HUES6 (cell line): ENCODE results near the gene PAQR9.

Experiments used
- H3K27ac ChIP-seq: 2 replicates; pipeline ENCODE4 v1.7.0; 2013; ENCODE audit warnings: low read depth, mild to moderate bottlenecking, low read length, inconsistent platforms
- H3K27me3 ChIP-seq: 2 replicates; pipeline ENCODE4 v1.6.1; 2013; ENCODE audit warnings: low read length; ENCODE audit not compliant: control insufficient read depth, insufficient read depth
- H3K36me3 ChIP-seq: 2 replicates; pipeline ENCODE4 v1.6.1; 2013; ENCODE audit warnings: low read length; ENCODE audit not compliant: control insufficient read depth, insufficient read depth
- H3K4me1 ChIP-seq: 2 replicates; pipeline ENCODE4 v1.6.1; 2013; ENCODE audit warnings: low read length; ENCODE audit not compliant: control insufficient read depth, insufficient read depth
- H3K4me3 ChIP-seq: 2 replicates; pipeline ENCODE4 v1.5.1; 2013; ENCODE audit warnings: low read depth, low read length
- H3K9ac ChIP-seq: one replicate; pipeline ENCODE4 v1.6.1; 2013; ENCODE audit warnings: mild to moderate bottlenecking, low read length
- H3K9me3 ChIP-seq: 2 replicates; pipeline ENCODE4 v1.6.1; 2013; ENCODE audit warnings: low read depth, low read length; ENCODE audit not compliant: control insufficient read depth, insufficient read depth

PAQR9 gene

GRCh38 chr3:142935963-142936362 is 27.5 kb downstream of the PAQR9 start:
- Histone ChIP-seq H3K36me3 (no peaks in the 10 kb centered on the region), H3K27me3 (no peaks in the 10 kb centered on the region), H3K27ac (no peak overlapping the region), H3K9me3 (0 out of 2 replicates have a peak, but pooled peaks cover 3% of the 10 kb centered on the region), H3K9ac (no peak overlapping the region), H3K4me3 (no peak overlapping the region), H3K4me1 (peaks cover 11% of the 10 kb centered on the region)

- Histone ChIP-seq H3K4me3 (no peak overlapping the region), H3K4me1 (peaks cover 4% of the 10 kb centered on the region; the same call in 1 of the 2 replicates), H3K9ac (no peak overlapping the region), H3K36me3 (no peaks in the 10 kb centered on the region), H3K27me3 (no peaks in the 10 kb centered on the region), H3K9me3 (0 out of 2 replicates have a peak, but pooled peaks cover 3% of the 10 kb centered on the region), H3K27ac (no peak overlapping the region)
These were observed 28.6 kb downstream of the PAQR9 start for GRCh38 chr3:142934887-142935269.

GRCh38 chr3:142934128-142934886 is 29.2 kb downstream of the PAQR9 start:
- no peaks in the 10 kb centered on the region for H3K36me3 ChIP-seq
- no peaks in the 10 kb centered on the region for H3K27me3 ChIP-seq
- no peak overlapping the region for H3K4me3 ChIP-seq
- no peak overlapping the region for H3K27ac ChIP-seq
- H3K9me3 ChIP-seq, result 0 out of 2 replicates have a peak, but pooled peaks cover 3% of the 10 kb centered on the region
- H3K9ac ChIP-seq, result no peak overlapping the region
- H3K4me1 ChIP-seq, result peaks cover 4% of the 10 kb centered on the region; the same call in 1 of the 2 replicates

GRCh38 chr3:142931222-142931621 is 32.3 kb downstream of the PAQR9 start:
- H3K27me3 ChIP-seq, result no peaks in the 10 kb centered on the region
- H3K4me3 ChIP-seq, result no peak overlapping the region
- H3K27ac ChIP-seq, result no peak overlapping the region
- peaks cover 4% of the 10 kb centered on the region; the same call in 1 of the 2 replicates for H3K4me1 ChIP-seq
- H3K9me3 ChIP-seq, result 0 out of 2 replicates have a peak, but pooled peaks cover 3% of the 10 kb centered on the region
- H3K36me3 ChIP-seq, result no peaks in the 10 kb centered on the region
- H3K9ac ChIP-seq, result no peak overlapping the region

- H3K9me3 ChIP-seq, result 0 out of 2 replicates have a peak, but pooled peaks cover 3% of the 10 kb centered on the region
- H3K4me1 ChIP-seq, result peaks cover 4% of the 10 kb centered on the region; the same call in 1 of the 2 replicates
- H3K9ac ChIP-seq, result no peak overlapping the region
- H3K36me3 ChIP-seq, result no peaks in the 10 kb centered on the region
- H3K4me3 ChIP-seq, result no peak overlapping the region
- H3K27ac ChIP-seq, result no peak overlapping the region
- no peaks in the 10 kb centered on the region for H3K27me3 ChIP-seq
These were observed 33.0 kb downstream of the PAQR9 start for GRCh38 chr3:142930463-142930862.

GRCh38 chr3:142929890-142930289 is 33.6 kb downstream of the PAQR9 start:
- H3K27ac ChIP-seq, result no peak overlapping the region
- no peaks in the 10 kb centered on the region for H3K36me3 ChIP-seq
- no peaks in the 10 kb centered on the region for H3K27me3 ChIP-seq
- 0 out of 2 replicates have a peak, but pooled peaks cover under 1% of the 10 kb centered on the region for H3K9me3 ChIP-seq
- H3K9ac ChIP-seq, result no peak overlapping the region
- peaks cover 4% of the 10 kb centered on the region; the same call in 1 of the 2 replicates for H3K4me1 ChIP-seq
- no peak overlapping the region for H3K4me3 ChIP-seq

- Histone ChIP-seq H3K4me3 (no peak overlapping the region), H3K36me3 (no peaks in the 10 kb centered on the region), H3K9ac (no peak overlapping the region), H3K27ac (no peak overlapping the region), H3K9me3 (no peaks in the 10 kb centered on the region; the same call in 1 of the 2 replicates), H3K4me1 (peaks cover 4% of the 10 kb centered on the region; the same call in 1 of the 2 replicates), H3K27me3 (no peaks in the 10 kb centered on the region)
These were observed 34.4 kb downstream of the PAQR9 start for GRCh38 chr3:142929109-142929508.

GRCh38 chr3:142926368-142926944 is 37.0 kb downstream of the PAQR9 start:
- Histone ChIP-seq H3K4me3 (no peak overlapping the region), H3K27me3 (no peaks in the 10 kb centered on the region), H3K9me3 (no peaks in the 10 kb centered on the region; the same call in 1 of the 2 replicates), H3K9ac (no peak overlapping the region), H3K4me1 (no peaks in the 10 kb centered on the region), H3K36me3 (no peaks in the 10 kb centered on the region), H3K27ac (no peak overlapping the region)

GRCh38 chr3:142925140-142925539 is 38.3 kb downstream of the PAQR9 start:
- H3K4me3 ChIP-seq, result no peak overlapping the region
- no peak overlapping the region for H3K9ac ChIP-seq
- H3K4me1 ChIP-seq, result no peaks in the 10 kb centered on the region
- H3K9me3 ChIP-seq, result no peaks in the 10 kb centered on the region; the same call in 1 of the 2 replicates
- no peaks in the 10 kb centered on the region for H3K36me3 ChIP-seq
- H3K27ac ChIP-seq, result no peak overlapping the region
- H3K27me3 ChIP-seq, result no peaks in the 10 kb centered on the region

- Histone ChIP-seq H3K27ac (no peak overlapping the region), H3K4me3 (no peak overlapping the region), H3K36me3 (no peaks in the 10 kb centered on the region), H3K9ac (no peak overlapping the region), H3K4me1 (no peaks in the 10 kb centered on the region), H3K27me3 (no peaks in the 10 kb centered on the region), H3K9me3 (no peaks in the 10 kb centered on the region; the same call in 1 of the 2 replicates)
These were observed 39.8 kb downstream of the PAQR9 start for GRCh38 chr3:142923694-142924093.

- Histone ChIP-seq H3K4me3 (no peak overlapping the region), H3K9ac (no peak overlapping the region), H3K36me3 (no peaks in the 10 kb centered on the region), H3K9me3 (no peaks in the 10 kb centered on the region), H3K27ac (no peak overlapping the region), H3K4me1 (no peaks in the 10 kb centered on the region), H3K27me3 (no peaks in the 10 kb centered on the region)
These were observed 46.9 kb downstream of the PAQR9 start for GRCh38 chr3:142916605-142917004.
